Neural crest cell (in vitro differentiated cells): Measurements from ENCODE around the gene TMEM200A. TPM values are rescaled to one million over a fixed set of nuclear protein-coding genes. Genes with fewer than 3 reads are reported as not detected.
"Not testable (repeated sequence)": the region's sequence is repeated elsewhere in the genome, so short reads cannot be mapped to it uniquely, and the experiment has no call there.

Source experiments
- DNase-seq: peaks from one replicate; pipeline ENCODE4 v3.0.0; 2021; ENCODE audit warnings: low read depth, mixed read lengths, low spot score
- H3K27ac Mint-ChIP-seq: one replicate; pipeline ENCODE4 v1.8.0; 2021; ENCODE audit warnings: mild to moderate bottlenecking, mixed read lengths; ENCODE audit not compliant: unreplicated experiment
- H3K27me3 Mint-ChIP-seq: 2 replicates; pipeline ENCODE4 v1.8.0; 2021; ENCODE audit warnings: low read depth, mild to moderate bottlenecking, mixed read lengths
- H3K36me3 Mint-ChIP-seq: 2 replicates; pipeline ENCODE4 v1.8.0; 2021; ENCODE audit warnings: low read depth, mild to moderate bottlenecking, mixed read lengths
- H3K4me1 Mint-ChIP-seq: 2 replicates; pipeline ENCODE4 v1.8.0; 2021; ENCODE audit warnings: mixed read lengths
- H3K4me3 Mint-ChIP-seq: one replicate; pipeline ENCODE4 v1.8.0; 2021; ENCODE audit warnings: mild to moderate bottlenecking, mixed read lengths
- H3K9me3 Mint-ChIP-seq: 2 replicates; pipeline ENCODE4 v1.8.0; 2021; ENCODE audit warnings: mixed read lengths
- CTCF ChIP-seq: fragments of 200-600 bp; sonication (generic); conservative IDR thresholded peaks from 2 replicates; pipeline ENCODE4 v1.5.0; 2021; ENCODE audit warnings: antibody characterized with exemption, mild to moderate bottlenecking
- total RNA-seq: library from RNA; stranded (reverse); gene quantifications from 2 replicates; pipeline ENCODE4 v1.2.1, GENCODE V29; 2021

TMEM200A gene
- total RNA-seq, 1 donor from 2014 or later = 2.9 TPM

GRCh38 chr6:130337534-130337933, 28.3 kb upstream of the TMEM200A start:
- Mint-ChIP-seq H3K27me3 (peaks cover 4% of the 10 kb centered on the region), H3K4me1 (no peaks in the 10 kb centered on the region)
- no peak for TF ChIP-seq CTCF

GRCh38 chr6:130346324-130346723, 19.5 kb upstream of the TMEM200A start:
- not testable (repeated sequence) for H3K27ac Mint-ChIP-seq, DNase-seq, H3K27me3 Mint-ChIP-seq, H3K4me3 Mint-ChIP-seq, H3K36me3 Mint-ChIP-seq, H3K9me3 Mint-ChIP-seq, H3K4me1 Mint-ChIP-seq

More at GRCh38 chr6:130337534-130337933, 28.3 kb upstream of the TMEM200A start:
- Mint-ChIP-seq H3K9me3 (peaks cover 2% of the 10 kb centered on the region), H3K36me3 (no peaks in the 10 kb centered on the region), H3K27ac (no peak overlapping the region), H3K4me3 (no peak overlapping the region)
- DNase-seq = no peak

- Mint-ChIP-seq H3K9me3 (no peaks in the 10 kb centered on the region), H3K36me3 (no peaks in the 10 kb centered on the region), H3K4me1 (no peaks in the 10 kb centered on the region), H3K27ac (no peak overlapping the region), H3K4me3 (no peak overlapping the region), H3K27me3 (peaks cover 21% of the 10 kb centered on the region)
- no peak for DNase-seq
- TF ChIP-seq CTCF = no peak
Measured at GRCh38 chr6:130354322-130354721, 11.5 kb upstream of the TMEM200A start.

- Mint-ChIP-seq H3K27me3 (peaks cover 30% of the 10 kb centered on the region), H3K4me1 (no peaks in the 10 kb centered on the region), H3K4me3 (no peak overlapping the region), H3K27ac (no peak overlapping the region), H3K36me3 (no peaks in the 10 kb centered on the region), H3K9me3 (no peaks in the 10 kb centered on the region)
- no peak for DNase-seq
- TF ChIP-seq CTCF = no peak
Measured at GRCh38 chr6:130355572-130355971, 10.2 kb upstream of the TMEM200A start.

GRCh38 chr6:130357436-130357835, 8.4 kb upstream of the TMEM200A start:
- Mint-ChIP-seq H3K9me3 (no peaks in the 10 kb centered on the region), H3K4me3 (no peak overlapping the region), H3K27ac (no peak overlapping the region), H3K27me3 (peaks cover 40% of the 10 kb centered on the region), H3K36me3 (no peaks in the 10 kb centered on the region), H3K4me1 (no peaks in the 10 kb centered on the region)
- no peak for DNase-seq
- TF ChIP-seq CTCF = no peak

- Mint-ChIP-seq H3K36me3 (no peaks in the 10 kb centered on the region), H3K4me1 (no peaks in the 10 kb centered on the region), H3K27me3 (peaks cover 50% of the 10 kb centered on the region), H3K4me3 (no peak overlapping the region), H3K9me3 (no peaks in the 10 kb centered on the region), H3K27ac (no peak overlapping the region)
- no peak for TF ChIP-seq CTCF
- DNase-seq = no peak
Measured at GRCh38 chr6:130359736-130360135, 6.1 kb upstream of the TMEM200A start.
